Cardiac fibroblast (primary cell): ENCODE data around the gene DTX3.
A peak's percentile ranks its signal among the peaks of the same experiment; 100 is the strongest.
"Not testable (repeated sequence)": the region's sequence is repeated elsewhere in the genome, so short reads cannot be mapped to it uniquely, and the experiment has no call there.

ENCODE experiments used
- DNase-seq, 2 donors: peaks; one replicate each; pipeline versions ENCODE4 v3.0.0 to v3.0.0-alpha.2; 2010; ENCODE audit warnings: low read depth in 2 of 2
- H3K4me3 ChIP-seq, 2 donors: replicated peaks in 1 of 2; 1 replicate in 1 of 2; 2 replicates in 1 of 2; pipeline ENCODE4 v1.5.1; 2011; ENCODE audit warnings: low read depth in 2 of 2, low read length in 2 of 2, mild to moderate bottlenecking in 2 of 2, moderate library complexity in 1 of 2
- TF ChIP-seq, protein P1 (sequence below): IDR thresholded peaks from one replicate; pipeline ENCODE4 v1.5.1; 2011; ENCODE audit warnings: low read depth, mild to moderate bottlenecking, low read length, inconsistent platforms

DTX3 gene

DNA sequence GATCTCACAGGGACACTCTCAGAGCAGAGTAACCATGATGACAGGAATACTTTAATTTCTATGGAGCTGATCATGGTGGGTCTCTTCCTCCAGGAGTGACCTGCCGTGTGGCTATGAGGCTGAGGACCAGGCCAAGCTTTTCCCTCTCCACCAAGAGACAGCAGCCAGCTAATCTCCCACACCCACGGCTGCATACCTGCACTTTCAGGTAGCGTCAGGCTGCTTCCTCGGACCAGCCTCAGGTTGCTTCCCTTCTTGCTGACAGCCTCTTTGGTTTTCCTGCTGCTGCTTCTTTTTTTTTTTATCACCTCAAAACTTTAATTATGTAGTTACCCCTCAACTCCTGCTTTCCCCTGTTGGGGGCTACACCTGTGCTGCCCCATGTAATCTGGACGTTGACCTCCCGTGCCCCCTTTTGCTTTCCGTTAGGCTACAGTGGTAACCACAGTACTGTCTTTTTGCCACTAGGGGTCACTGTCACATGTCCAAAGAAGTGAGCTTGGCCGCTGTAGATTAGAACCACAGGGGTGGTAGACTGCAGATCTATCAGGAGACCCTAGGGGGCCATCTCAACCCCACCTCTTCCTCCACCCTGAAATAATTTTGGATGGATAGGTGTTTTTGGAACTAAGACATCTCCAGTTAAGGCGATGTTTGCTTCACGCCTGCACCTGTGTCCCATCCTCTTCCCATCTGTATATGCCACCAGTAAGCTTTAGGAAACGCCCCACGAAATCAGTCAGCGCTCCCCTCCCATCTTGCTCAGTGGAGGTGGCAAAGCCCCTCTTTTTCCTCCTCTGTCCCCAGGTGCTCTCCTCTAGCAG is 21.4 kb upstream of the DTX3 start:
- TF ChIP-seq, protein P1, sequence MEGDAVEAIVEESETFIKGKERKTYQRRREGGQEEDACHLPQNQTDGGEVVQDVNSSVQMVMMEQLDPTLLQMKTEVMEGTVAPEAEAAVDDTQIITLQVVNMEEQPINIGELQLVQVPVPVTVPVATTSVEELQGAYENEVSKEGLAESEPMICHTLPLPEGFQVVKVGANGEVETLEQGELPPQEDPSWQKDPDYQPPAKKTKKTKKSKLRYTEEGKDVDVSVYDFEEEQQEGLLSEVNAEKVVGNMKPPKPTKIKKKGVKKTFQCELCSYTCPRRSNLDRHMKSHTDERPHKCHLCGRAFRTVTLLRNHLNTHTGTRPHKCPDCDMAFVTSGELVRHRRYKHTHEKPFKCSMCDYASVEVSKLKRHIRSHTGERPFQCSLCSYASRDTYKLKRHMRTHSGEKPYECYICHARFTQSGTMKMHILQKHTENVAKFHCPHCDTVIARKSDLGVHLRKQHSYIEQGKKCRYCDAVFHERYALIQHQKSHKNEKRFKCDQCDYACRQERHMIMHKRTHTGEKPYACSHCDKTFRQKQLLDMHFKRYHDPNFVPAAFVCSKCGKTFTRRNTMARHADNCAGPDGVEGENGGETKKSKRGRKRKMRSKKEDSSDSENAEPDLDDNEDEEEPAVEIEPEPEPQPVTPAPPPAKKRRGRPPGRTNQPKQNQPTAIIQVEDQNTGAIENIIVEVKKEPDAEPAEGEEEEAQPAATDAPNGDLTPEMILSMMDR, result peak; percentile 81
- DNase-seq, result peak; percentile 86 to 91
- no peak overlapping the region for H3K4me3 ChIP-seq

DNA sequence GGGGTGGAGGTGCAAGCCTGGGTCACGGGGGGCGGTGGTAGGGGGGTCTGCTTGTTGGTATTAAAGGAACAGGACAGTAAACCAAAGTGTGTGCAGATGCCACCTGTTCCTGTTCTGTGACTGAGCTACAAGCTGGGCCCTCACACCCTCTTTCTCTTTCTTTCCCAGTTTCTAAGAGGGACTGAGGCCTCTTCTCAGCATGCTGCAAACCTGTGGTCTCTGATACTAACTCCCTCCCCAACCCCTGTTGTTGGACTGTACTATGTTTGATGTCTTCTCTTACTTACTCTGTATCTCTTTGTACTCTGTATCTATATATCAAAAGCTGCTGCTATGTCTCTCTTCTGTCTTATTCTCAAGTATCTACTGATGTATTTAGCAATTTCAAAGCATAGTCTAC is 20.6 kb upstream of the DTX3 start:
- H3K4me3 ChIP-seq, result no peak overlapping the region
- TF ChIP-seq, protein P1, result no peak
- DNase-seq, result no peak

DNA sequence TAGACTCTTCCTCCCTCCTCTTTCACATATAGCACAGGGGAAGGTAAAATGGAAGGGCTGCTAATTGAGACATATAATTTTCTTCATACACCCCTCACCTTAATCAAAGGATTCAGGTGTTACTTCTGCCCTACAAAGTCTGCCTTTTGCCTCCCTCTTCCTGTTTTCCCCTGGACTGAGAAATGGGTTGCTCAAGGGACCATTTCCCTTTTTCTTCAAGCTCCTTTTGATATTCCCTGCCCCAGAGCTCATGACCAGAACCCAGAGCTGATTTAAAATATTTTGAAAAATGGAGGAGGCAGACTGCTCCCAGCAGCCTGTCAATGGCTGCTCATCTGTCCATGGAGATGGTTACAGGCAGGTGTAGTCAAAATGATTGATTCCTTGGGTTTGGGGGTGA is 19.9 kb upstream of the DTX3 start:
- no peak for DNase-seq
- TF ChIP-seq, protein P1, result no peak

DNA sequence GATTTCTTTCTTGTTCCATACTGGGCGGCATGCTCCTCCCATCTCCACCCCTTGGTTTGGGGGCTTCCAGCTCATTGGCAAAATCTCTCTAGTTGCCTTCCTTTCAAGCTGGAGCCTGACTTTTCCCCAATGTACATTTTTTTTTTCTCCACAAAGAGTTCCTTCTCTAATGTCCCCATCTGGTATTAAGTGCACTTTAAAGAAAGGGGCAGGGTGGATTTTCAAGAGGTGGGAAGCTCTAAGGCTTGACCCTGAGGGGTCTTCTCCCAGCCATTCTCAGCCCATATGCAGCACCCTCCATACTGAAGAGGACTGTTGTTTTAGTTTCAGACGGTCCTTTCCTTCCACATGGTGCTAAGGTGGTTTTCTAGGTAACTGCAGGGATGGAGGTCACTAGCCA is 19.5 kb upstream of the DTX3 start:
- no peak for DNase-seq
- TF ChIP-seq, protein P1, result no peak
- no peak overlapping the region for H3K4me3 ChIP-seq

More for the DNA sequence above, 19.9 kb upstream of the DTX3 start:
- H3K4me3 ChIP-seq, result no peak overlapping the region

DNA sequence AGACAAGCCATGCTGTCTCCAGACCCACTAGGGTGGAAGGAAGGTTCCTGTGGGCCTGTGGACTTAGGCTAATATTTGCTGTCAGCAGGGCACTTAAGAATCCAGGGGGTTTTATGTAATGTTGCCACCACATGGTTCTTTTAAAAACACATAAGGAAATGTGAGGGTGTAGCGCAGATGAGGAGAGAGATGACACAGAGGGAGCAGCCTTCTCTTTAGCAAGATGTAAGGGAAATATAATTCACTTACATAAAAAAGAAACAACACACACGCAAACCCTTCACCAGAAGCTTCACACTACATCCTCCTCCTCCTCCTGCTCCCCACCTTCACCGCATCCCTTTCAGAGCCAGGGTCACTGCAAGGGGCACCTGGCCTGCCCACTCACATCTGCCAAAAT is 18.5 kb upstream of the DTX3 start:
- no peak overlapping the region for H3K4me3 ChIP-seq
- no peak for DNase-seq
- TF ChIP-seq, protein P1, result no peak

DNA sequence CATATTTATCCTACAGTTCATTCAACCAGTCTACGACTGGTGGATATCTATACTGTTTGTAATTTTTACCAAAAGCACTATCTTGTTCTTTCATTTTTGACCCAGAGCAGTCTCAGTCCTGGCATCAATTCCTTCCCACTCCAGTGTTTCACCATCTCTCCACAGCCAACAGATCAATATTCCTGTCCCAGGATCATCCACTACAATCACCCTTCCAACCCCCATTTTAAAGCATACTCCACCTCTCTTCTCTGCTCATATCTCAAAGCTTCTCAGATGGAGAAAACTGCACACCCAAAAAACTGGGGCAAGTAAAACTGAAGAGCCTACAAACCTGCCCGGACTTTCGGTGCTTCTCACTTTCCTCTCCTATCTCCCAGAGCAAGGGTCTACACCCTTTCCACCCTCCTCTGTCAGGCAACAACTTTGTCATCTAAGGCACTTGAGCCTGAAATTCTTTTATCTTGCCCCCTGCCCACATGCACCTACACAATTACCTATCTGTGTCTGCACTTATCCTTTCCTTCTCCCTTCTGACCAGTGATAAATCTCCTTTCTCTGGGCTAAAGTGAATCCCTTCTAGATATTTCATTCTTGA is 17.7 kb upstream of the DTX3 start:
- TF ChIP-seq, protein P1, result no peak
- no peak for DNase-seq
- no peak overlapping the region for H3K4me3 ChIP-seq

DNA sequence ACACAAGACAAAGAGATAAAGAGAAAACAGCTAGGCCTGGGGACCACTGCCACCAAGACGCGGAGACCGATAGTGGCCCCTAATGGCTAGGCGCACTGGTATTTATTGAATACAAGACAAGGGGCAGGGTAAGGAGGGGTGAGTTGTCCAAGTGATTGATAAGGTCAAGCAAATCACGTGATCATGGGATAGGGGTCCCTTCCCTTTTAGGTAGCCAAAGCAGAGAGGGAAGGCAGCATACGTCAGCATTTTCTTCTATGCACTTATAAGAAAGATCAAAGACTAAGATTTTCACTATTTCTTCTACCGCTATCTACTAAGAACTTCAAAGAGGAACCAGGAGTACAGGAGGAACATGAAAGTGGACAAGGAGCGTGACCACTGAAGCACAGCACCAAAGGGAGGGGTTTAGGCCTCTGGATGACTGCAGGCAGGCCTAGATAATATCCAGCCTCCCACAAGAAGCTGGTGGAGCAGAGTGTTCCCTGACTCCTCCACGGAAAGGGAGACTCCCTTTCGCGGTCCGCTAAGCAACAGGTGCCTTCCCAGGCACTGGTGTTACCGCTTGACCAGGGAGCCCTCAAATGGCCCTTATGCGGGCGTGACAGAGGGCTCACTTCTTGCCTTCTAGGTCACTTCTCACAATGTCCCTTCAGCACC is 15.5 kb upstream of the DTX3 start:
- not testable (repeated sequence) for DNase-seq, H3K4me3 ChIP-seq
